SK-N-SH (cell line): ENCODE results near the gene SEC24D.

Experiments
- CHD2 ChIP-seq: fragments of 150-350 bp; IDR thresholded peaks from 2 replicates; pipeline ENCODE4 v1.6.1; 2018; ENCODE audit warnings: low read length; ENCODE audit not compliant: partially characterized antibody
- CTCF ChIP-seq: fragments of 200-600 bp; sonication (generic); IDR thresholded peaks from 2 replicates; pipeline ENCODE4 v1.6.1; 2017; ENCODE audit warnings: antibody characterized with exemption, mild to moderate bottlenecking, moderate library complexity
- EZH2phosphoT487 ChIP-seq: fragments of 200-600 bp; sonication (generic); IDR thresholded peaks from 2 replicates; pipeline ENCODE4 v1.6.1; 2017; ENCODE audit warnings: low read depth, mixed run types, mild to moderate bottlenecking, antibody characterized with exemption, moderate library complexity, borderline replicate concordance
- JUND ChIP-seq: IDR thresholded peaks from 2 replicates; pipeline ENCODE4 v1.4.0; 2012
- NRF1 ChIP-seq: IDR thresholded peaks from 2 replicates; pipeline ENCODE4 v1.6.1; 2012; ENCODE audit warnings: low read depth, mild to moderate bottlenecking, low read length
- TEAD4 ChIP-seq: IDR thresholded peaks from 2 replicates; pipeline ENCODE4 v1.4.0; 2012; ENCODE audit warnings: mild to moderate bottlenecking, borderline replicate concordance; ENCODE audit not compliant: insufficient read depth
- USF2 ChIP-seq: fragments of 150-350 bp; IDR thresholded peaks from 2 replicates; pipeline ENCODE4 v1.6.1; 2017; ENCODE audit warnings: antibody characterized with exemption, low read length, low read depth, borderline replicate concordance
- YY1 ChIP-seq: IDR thresholded peaks from 2 replicates; pipeline ENCODE4 v1.4.0; 2012; ENCODE audit warnings: low read depth, mild to moderate bottlenecking

GRCh38 chr4:118858779-118859178 lies 22.9 kb upstream of the SEC24D start:
- TF ChIP-seq CTCF (no peak), USF2 (no peak), NRF1 (no peak), TEAD4 (no peak), CHD2 (no peak), JUND (no peak), YY1 (no peak), EZH2phosphoT487 (no peak)
